Calu3 (cell line): ENCODE results near the gene ATF7. TPM values are rescaled to one million over a fixed set of nuclear protein-coding genes. Genes with fewer than 3 reads are reported as not detected.
A peak's percentile ranks its signal among the peaks of the same experiment; 100 is the strongest.

Experiments used
- BruUV-seq: library from RNA; stranded (reverse); fragments of 400-500 nt; replicated peaks from 2 replicates; lab custom pipeline; 2021; lab: Mats Ljungman, UMichigan
- CTCF ChIA-PET: fragments of 300-600 bp; sonication (Branson Sonifier 250); formaldehyde crosslinking; loops from one replicate; lab custom pipeline; 2022; ENCODE audit warnings: antibody characterized with exemption; lab: Charles Lee
- DNase-seq: peaks from one replicate; pipeline ENCODE4 v3.0.0; 2022
- H3K27ac Mint-ChIP-seq: one replicate; pipeline ENCODE4 v1.8.0; 2022; ENCODE audit warnings: mixed read lengths; ENCODE audit not compliant: unreplicated experiment
- H3K27me3 Mint-ChIP-seq: one replicate; pipeline ENCODE4 v1.8.0; 2022; ENCODE audit warnings: mixed read lengths; ENCODE audit not compliant: unreplicated experiment
- H3K36me3 Mint-ChIP-seq: one replicate; pipeline ENCODE4 v1.8.0; 2022; ENCODE audit warnings: mild to moderate bottlenecking, moderate library complexity, mixed read lengths; ENCODE audit not compliant: insufficient read depth, unreplicated experiment
- H3K4me1 Mint-ChIP-seq: one replicate; pipeline ENCODE4 v1.8.0; 2022; ENCODE audit warnings: mild to moderate bottlenecking, low read depth, mixed read lengths; ENCODE audit not compliant: unreplicated experiment
- H3K4me3 Mint-ChIP-seq: one replicate; pipeline ENCODE4 v1.8.0; 2022; ENCODE audit warnings: mild to moderate bottlenecking, low read depth, moderate library complexity, mixed read lengths; ENCODE audit not compliant: unreplicated experiment
- H3K9me3 Mint-ChIP-seq: one replicate; pipeline ENCODE4 v1.8.0; 2022; ENCODE audit warnings: low read depth, mixed read lengths; ENCODE audit not compliant: unreplicated experiment
- intact Hi-C: fragments of 100-400 bp; cut with micrococcal nuclease; formaldehyde crosslinking; loops from one replicate; pipeline ENCODE4 v1.10.0; 2022; ENCODE audit not compliant: unreplicated experiment
- total RNA-seq: library from RNA; stranded (reverse); gene quantifications from 2 replicates; pipeline ENCODE4 v1.2.3, GENCODE V29; 2022
- TF ChIP-seq, protein P1 (sequence below): fragments of 200-600 bp; IDR thresholded peaks from one replicate; pipeline ENCODE4 v1.8.0; 2022; ENCODE audit warnings: antibody characterized with exemption; ENCODE audit not compliant: unreplicated experiment

Gene ATF7
- total RNA-seq, 1 experiment from 2014 or later, result 18.0 TPM

DNA sequence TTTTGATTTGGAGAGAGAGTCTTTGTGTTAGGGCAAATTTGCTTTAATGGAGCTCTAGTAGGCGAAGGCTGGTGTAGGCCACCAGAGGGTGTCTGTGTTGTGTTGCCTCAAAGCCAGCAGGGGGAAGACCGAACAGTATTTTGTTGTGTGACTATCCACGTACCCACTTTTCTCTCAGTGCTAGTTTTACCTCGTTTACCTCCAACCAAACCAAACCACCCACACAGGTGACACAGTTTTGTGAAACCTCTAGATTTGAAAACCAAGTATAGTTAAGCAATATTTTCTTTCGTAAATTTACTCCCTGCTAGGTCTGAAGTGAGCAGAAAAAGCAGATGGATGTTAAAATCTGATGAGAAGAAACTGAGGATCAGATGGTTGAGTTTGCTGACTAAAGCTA lies 82.6 kb downstream of the ATF7 start:
- Mint-ChIP-seq H3K36me3 (no peaks in the 10 kb centered on the region), H3K27me3 (no peaks in the 10 kb centered on the region), H3K9me3 (no peaks in the 10 kb centered on the region), H3K4me3 (no peak overlapping the region), H3K27ac (no peak overlapping the region), H3K4me1 (no peaks in the 10 kb centered on the region)
- no TSS peak for BruUV-seq
- TF ChIP-seq, protein P1, sequence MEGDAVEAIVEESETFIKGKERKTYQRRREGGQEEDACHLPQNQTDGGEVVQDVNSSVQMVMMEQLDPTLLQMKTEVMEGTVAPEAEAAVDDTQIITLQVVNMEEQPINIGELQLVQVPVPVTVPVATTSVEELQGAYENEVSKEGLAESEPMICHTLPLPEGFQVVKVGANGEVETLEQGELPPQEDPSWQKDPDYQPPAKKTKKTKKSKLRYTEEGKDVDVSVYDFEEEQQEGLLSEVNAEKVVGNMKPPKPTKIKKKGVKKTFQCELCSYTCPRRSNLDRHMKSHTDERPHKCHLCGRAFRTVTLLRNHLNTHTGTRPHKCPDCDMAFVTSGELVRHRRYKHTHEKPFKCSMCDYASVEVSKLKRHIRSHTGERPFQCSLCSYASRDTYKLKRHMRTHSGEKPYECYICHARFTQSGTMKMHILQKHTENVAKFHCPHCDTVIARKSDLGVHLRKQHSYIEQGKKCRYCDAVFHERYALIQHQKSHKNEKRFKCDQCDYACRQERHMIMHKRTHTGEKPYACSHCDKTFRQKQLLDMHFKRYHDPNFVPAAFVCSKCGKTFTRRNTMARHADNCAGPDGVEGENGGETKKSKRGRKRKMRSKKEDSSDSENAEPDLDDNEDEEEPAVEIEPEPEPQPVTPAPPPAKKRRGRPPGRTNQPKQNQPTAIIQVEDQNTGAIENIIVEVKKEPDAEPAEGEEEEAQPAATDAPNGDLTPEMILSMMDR, result peak; percentile 25
- CTCF ChIA-PET, result interaction anchor here (0.6 to 1.7 kb wide), 5 partner anchors 18 to 134 kb away, joined by 3 to 23 read pairs (median 3); partner anchors contain the start of genes ATF7 and ATP5MC2
- peak; percentile 40 for DNase-seq
- intact Hi-C loops, result loop anchor here (1.0 to 10.0 kb wide), 2 partner anchors 61 to 133 kb away; partner anchors contain the start of gene ATP5MC2

DNA sequence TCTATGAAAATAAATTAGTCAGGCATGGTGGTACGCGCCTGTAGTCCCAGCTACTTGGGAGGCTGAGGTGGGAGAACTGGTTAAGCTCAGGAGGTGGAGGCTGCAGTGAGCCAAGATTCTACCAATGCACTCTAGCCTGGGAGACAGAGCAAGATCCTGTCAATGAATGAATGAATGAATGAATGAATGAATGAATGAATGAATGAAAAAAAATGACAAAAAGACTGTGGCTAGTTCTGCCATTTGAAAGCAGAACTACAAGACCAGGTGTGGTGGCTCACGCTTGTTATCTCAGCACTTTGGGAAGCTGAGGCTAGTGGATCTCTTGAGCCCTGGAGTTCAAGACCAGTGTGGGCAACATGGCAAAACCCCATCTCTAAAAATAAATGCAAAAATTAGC lies 86.7 kb downstream of the ATF7 start:
- H3K27me3 Mint-ChIP-seq, result no peaks in the 10 kb centered on the region
- CTCF ChIA-PET, result interaction anchor here (1.1 kb wide), 1 partner anchor 119 kb away, joined by 3 read pairs; no protein-coding TSS in a partner anchor
- H3K27ac Mint-ChIP-seq, result no peak overlapping the region
- BruUV-seq, result no TSS peak
- TF ChIP-seq, protein P1, result no peak
- H3K36me3 Mint-ChIP-seq, result peaks cover 15% of the 10 kb centered on the region
- intact Hi-C loops, result no loop called here
- H3K4me1 Mint-ChIP-seq, result no peaks in the 10 kb centered on the region
- H3K4me3 Mint-ChIP-seq, result no peak overlapping the region
- H3K9me3 Mint-ChIP-seq, result no peaks in the 10 kb centered on the region
- no peak for DNase-seq

DNA sequence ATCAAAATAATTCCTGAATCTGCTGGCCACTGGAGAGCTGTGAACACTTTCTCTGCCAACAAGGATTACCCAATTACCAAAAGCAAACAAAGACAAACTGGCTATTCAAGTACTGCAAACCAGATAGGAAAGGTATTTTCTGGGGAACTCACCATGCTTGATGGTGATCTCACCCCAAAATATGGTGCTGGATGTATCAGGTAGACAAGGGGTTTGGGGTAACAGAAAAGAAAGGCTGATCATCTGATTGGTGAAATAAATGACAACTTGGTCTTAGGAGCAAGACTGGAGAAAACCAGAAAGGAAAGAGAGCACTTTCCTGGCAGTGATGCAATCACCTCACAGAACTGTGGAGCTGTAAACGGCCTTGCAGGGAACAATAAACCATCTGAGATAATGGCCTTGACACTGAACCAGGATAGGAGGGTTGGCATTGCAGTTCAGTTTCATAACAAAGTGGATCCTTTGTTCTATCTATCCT lies 87.9 kb downstream of the ATF7 start:
- CTCF ChIA-PET, result interaction anchor here (1.1 to 1.6 kb wide), 2 partner anchors 120 to 138 kb away, joined by 3 to 5 read pairs; partner anchors contain the start of gene ATP5MC2

DNA sequence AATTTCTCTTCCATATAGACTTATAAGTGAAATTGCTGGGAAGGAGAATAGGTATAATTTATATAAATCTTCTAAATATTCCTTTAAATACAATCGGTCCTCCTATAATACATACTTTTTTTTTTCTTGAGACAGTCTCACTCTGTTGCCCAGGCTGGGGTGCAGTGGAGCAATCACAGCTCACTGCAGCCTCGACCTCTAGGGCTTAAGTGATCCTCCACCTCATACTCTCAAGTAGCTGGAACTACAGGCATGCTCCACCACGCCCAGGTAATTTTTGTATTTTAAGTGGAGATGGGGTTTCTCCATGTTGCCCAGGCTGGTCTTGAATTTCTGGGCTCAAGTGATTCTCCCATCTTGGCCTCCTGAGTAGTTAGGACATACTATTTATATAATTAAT lies 89.2 kb downstream of the ATF7 start:
- Mint-ChIP-seq H3K4me1 (no peaks in the 10 kb centered on the region), H3K36me3 (peaks cover 31% of the 10 kb centered on the region), H3K9me3 (no peaks in the 10 kb centered on the region), H3K27me3 (no peaks in the 10 kb centered on the region), H3K4me3 (no peak overlapping the region), H3K27ac (no peak overlapping the region)
- intact Hi-C loops, result no loop called here
- TF ChIP-seq, protein P1, result no peak
- no peak for DNase-seq
- CTCF ChIA-PET, result no interaction called here
- no TSS peak for BruUV-seq

More for the DNA sequence above, 87.9 kb downstream of the ATF7 start:
- Mint-ChIP-seq H3K4me3 (peak overlapping the region; percentile 36), H3K4me1 (no peaks in the 10 kb centered on the region), H3K27ac (peak overlapping the region; percentile 83), H3K27me3 (no peaks in the 10 kb centered on the region), H3K36me3 (peaks cover 22% of the 10 kb centered on the region), H3K9me3 (no peaks in the 10 kb centered on the region)
- peak; percentile 22 for DNase-seq
- intact Hi-C loops, result no loop called here
- no TSS peak for BruUV-seq
- TF ChIP-seq, protein P1, result no peak
